HTERT RPE-1 (cell line): ENCODE results near the gene MFSD6L.

Source experiments
- in situ Hi-C: fragments of 300-500 bp; cut with MboI; formaldehyde crosslinking; loops from 4 replicates; pipeline ENCODE4 v1.14.3; 2020; ENCODE audit warnings: low sequenced_read_pairs

Gene MFSD6L

GRCh38 chr17:8798846-8799569 is at the start of gene MFSD6L:
TSS of gene MFSD6L (minus strand) at chr17:8799365. CDS start at chr17:8799120, 245 bp downstream.
- in situ Hi-C loops = no loop called here

GRCh38 chr17:8847891-8848290 is 48.7 kb upstream of the MFSD6L start:
- in situ Hi-C loops = no loop called here

GRCh38 chr17:8846768-8847211 is 47.6 kb upstream of the MFSD6L start:
- in situ Hi-C loops = no loop called here

- in situ Hi-C loops = no loop called here
Measured at GRCh38 chr17:8844229-8845218, 45.4 kb upstream of the MFSD6L start.

- in situ Hi-C loops = no loop called here
Measured at GRCh38 chr17:8843344-8843743, 44.2 kb upstream of the MFSD6L start.

- in situ Hi-C loops = no loop called here
Measured at GRCh38 chr17:8841844-8842243, 42.7 kb upstream of the MFSD6L start.

GRCh38 chr17:8839410-8839935 is 40.3 kb upstream of the MFSD6L start:
- in situ Hi-C loops = no loop called here

- in situ Hi-C loops = no loop called here
Measured at GRCh38 chr17:8838551-8839095, 39.5 kb upstream of the MFSD6L start.

GRCh38 chr17:8837563-8838075 is 38.5 kb upstream of the MFSD6L start:
- in situ Hi-C loops = no loop called here

GRCh38 chr17:8836821-8837562 is 37.8 kb upstream of the MFSD6L start:
- in situ Hi-C loops = no loop called here

GRCh38 chr17:8835631-8836364 is 36.6 kb upstream of the MFSD6L start:
- in situ Hi-C loops = no loop called here

GRCh38 chr17:8835106-8835505 is 35.9 kb upstream of the MFSD6L start:
- in situ Hi-C loops = no loop called here

- in situ Hi-C loops = no loop called here
Measured at GRCh38 chr17:8832711-8833352, 33.7 kb upstream of the MFSD6L start.

- in situ Hi-C loops = no loop called here
Measured at GRCh38 chr17:8831234-8831849, 32.2 kb upstream of the MFSD6L start.

- in situ Hi-C loops = no loop called here
Measured at GRCh38 chr17:8830141-8830540, 31.0 kb upstream of the MFSD6L start.

GRCh38 chr17:8829036-8829941 is 30.1 kb upstream of the MFSD6L start:
- in situ Hi-C loops = no loop called here

GRCh38 chr17:8828517-8828875 is 29.3 kb upstream of the MFSD6L start:
- in situ Hi-C loops = no loop called here
